K562 (cell line): ENCODE data around the gene ORMDL2. TPM values are rescaled to one million over a fixed set of nuclear protein-coding genes. Genes with fewer than 3 reads are reported as not detected.

Experiments used
- ATAC-seq: fragments of 200-7000 bp; cut with Tn5 transposase; 3 replicates; pipeline ENCODE4 v1.9.1; 2020; ENCODE audit warnings: moderate library complexity
- BruUV-seq: library from RNA; stranded (reverse); fragments of 400-500 nt; replicated peaks from 2 replicates; lab custom pipeline; 2021; lab: Mats Ljungman, UMichigan
- CTCF ChIA-PET: fragments of 300-600 bp; formaldehyde crosslinking; extraction: SDS; loops from one replicate; lab custom pipeline; 2021; ENCODE audit warnings: low intra/inter-chr PET ratio; lab: Yijun Ruan, JAX
- POLR2A ChIA-PET: fragments of 300-600, 350-650 bp; sonication (Branson Sonifier 250); formaldehyde crosslinking; extraction: SDS; loops from one replicate; lab custom pipeline; 2021; ENCODE audit warnings: antibody characterized with exemption, inconsistent platforms; lab: Yijun Ruan, JAX
- DNase-seq, 4 experiments: peaks; one replicate each; pipeline versions ENCODE4 v3.0.0 to v3.0.0-alpha.2; 2011 to 2018; ENCODE audit warnings: low spot score in 3 of 4, mixed read lengths in 3 of 4; ENCODE audit errors: extremely low read depth in 1 of 4
- FAIRE-seq: peaks from 2 replicates; lab custom pipeline; 2011; peaks lifted over from hg19 to GRCh38; lab: Jason Lieb, UNC
- H2AFZ ChIP-seq: 2 replicates; pipeline ENCODE4 v1.6.0; 2011; ENCODE audit warnings: low read depth, low read length, control low read depth, inconsistent platforms
- H3K27ac ChIP-seq: fragments of 200-600 bp; 3 replicates; pipeline ENCODE4 v1.8.0; 2011; ENCODE audit warnings: low read depth, mild to moderate bottlenecking, control low read depth, inconsistent platforms, low read length, moderate library complexity, mixed read lengths; ENCODE audit errors: extremely low read depth
- H3K27me3 ChIP-seq, 2 experiments: fragments of 300-600 bp in 1 of 2; 2 replicates in 1 of 2; 3 replicates in 1 of 2; pipeline versions ENCODE4 v1.6.0 to v1.8.0; 2011; ENCODE audit warnings: inconsistent platforms in 2 of 2, low read length in 2 of 2, mild to moderate bottlenecking in 1 of 2, mixed read lengths in 1 of 2, moderate library complexity in 1 of 2; ENCODE audit not compliant: control insufficient read depth in 2 of 2, insufficient read depth in 2 of 2
- H3K36me3 ChIP-seq: fragments of 300-600 bp; 3 replicates; pipeline ENCODE4 v1.8.0; 2011; ENCODE audit warnings: mild to moderate bottlenecking, low read length, inconsistent platforms; ENCODE audit not compliant: control insufficient read depth, insufficient read depth
- H3K4me1 ChIP-seq, 2 experiments: fragments of 200-600 bp in 1 of 2; replicated peaks in 1 of 2; 2 replicates in 1 of 2; 3 replicates in 1 of 2; pipeline versions ENCODE4 v1.5.1 to v1.8.0; 2011; ENCODE audit warnings: inconsistent platforms in 2 of 2, low read length in 2 of 2, mild to moderate bottlenecking in 1 of 2, mixed read lengths in 1 of 2, moderate library complexity in 1 of 2; ENCODE audit not compliant: control insufficient read depth in 2 of 2, insufficient read depth in 2 of 2
- H3K4me2 ChIP-seq: 2 replicates; pipeline ENCODE4 v1.6.1; 2011; ENCODE audit warnings: low read length, control low read depth, inconsistent platforms, mixed read lengths; ENCODE audit not compliant: insufficient read depth
- H3K4me3 ChIP-seq: fragments of 200-600 bp; sonication (generic), shearing (Covaris generic); 2 replicates; pipeline ENCODE4 v1.5.1; 2016; ENCODE audit warnings: control low read depth, inconsistent platforms
- H3K79me2 ChIP-seq: fragments of 200-600 bp; 3 replicates; pipeline ENCODE4 v1.8.0; 2011; ENCODE audit warnings: low read length, inconsistent platforms; ENCODE audit not compliant: control insufficient read depth, insufficient read depth
- H3K9ac ChIP-seq, 2 experiments: 2 replicates each; pipeline versions ENCODE4 v1.6.0 to v1.6.1; 2011; ENCODE audit warnings: low read depth in 2 of 2, low read length in 2 of 2, control low read depth in 1 of 2, inconsistent platforms in 1 of 2, mild to moderate bottlenecking in 1 of 2, mixed read lengths in 1 of 2; ENCODE audit not compliant: insufficient read depth in 1 of 2
- H3K9me1 ChIP-seq: one replicate; pipeline ENCODE4 v1.6.0; 2011; ENCODE audit warnings: inconsistent platforms, mild to moderate bottlenecking, low read length, moderate library complexity; ENCODE audit not compliant: control insufficient read depth, insufficient read depth
- H3K9me3 ChIP-seq: replicated peaks from 2 replicates; pipeline ENCODE4 v1.5.1; 2011; ENCODE audit warnings: low read depth, low read length, inconsistent platforms; ENCODE audit not compliant: control insufficient read depth, insufficient read depth
- H4K20me1 ChIP-seq: replicated peaks from 2 replicates; pipeline ENCODE4 v1.6.1; 2011; ENCODE audit warnings: low read length, inconsistent platforms, mixed read lengths; ENCODE audit not compliant: control insufficient read depth, insufficient read depth
- ERF ChIP-seq: fragments of 450-650 bp; formaldehyde crosslinking; IDR thresholded peaks from 2 replicates; pipeline ENCODE4 v1.4.0; 2020; ENCODE audit warnings: mild to moderate bottlenecking, mixed read lengths
- ETV6 ChIP-seq, 3 experiments: fragments of 150-350 bp in 1 of 3; sonication (generic) in 1 of 3; formaldehyde crosslinking in 1 of 3; IDR thresholded peaks; 2 replicates each; pipeline versions ENCODE4 v1.6.1 to v1.8.0; 2014 to 2022; ENCODE audit warnings: borderline replicate concordance in 2 of 3, low read depth in 2 of 3, antibody characterized with exemption in 1 of 3, low read length in 1 of 3, mild to moderate bottlenecking in 1 of 3, missing genetic modification reagents in 1 of 3
- HDAC1 ChIP-seq, 2 experiments: fragments of 450-650 bp; IDR thresholded peaks; 2 replicates each; pipeline ENCODE4 v1.6.1; 2016 to 2017; ENCODE audit warnings: inconsistent platforms in 1 of 2, mild to moderate bottlenecking in 1 of 2, moderate library complexity in 1 of 2
- HDAC2 ChIP-seq: fragments of 450-650 bp; IDR thresholded peaks from 2 replicates; pipeline ENCODE4 v1.6.1; 2016; ENCODE audit warnings: mild to moderate bottlenecking
- JUN ChIP-seq, 2 experiments: sonication (generic) in 1 of 2; formaldehyde crosslinking in 1 of 2; IDR thresholded peaks; 2 replicates each; pipeline versions ENCODE4 v1.6.1 to v1.8.0; 2012 to 2022; ENCODE audit warnings: borderline replicate concordance in 2 of 2, mild to moderate bottlenecking in 2 of 2, improper control_type of control experiment in 1 of 2, low read depth in 1 of 2, low read length in 1 of 2, missing genetic modification reagents in 1 of 2
- SRF ChIP-seq, 2 experiments: fragments of 250-450, 450-650 bp in 1 of 2; sonication (Bioruptor Pico) in 1 of 2; sonication (generic) in 1 of 2; formaldehyde crosslinking; IDR thresholded peaks; 2 replicates each; pipeline versions ENCODE4 v1.5.0 to v1.5.1; 2020 to 2022; ENCODE audit warnings: mild to moderate bottlenecking in 1 of 2, missing genetic modification reagents in 1 of 2
- TEAD1 ChIP-seq, 2 experiments: fragments of 450-650 bp in 1 of 2; sonication (generic) in 1 of 2; formaldehyde crosslinking; IDR thresholded peaks; 2 replicates each; pipeline versions ENCODE4 v1.4.0 to v1.8.0; 2020 to 2022; ENCODE audit warnings: mild to moderate bottlenecking in 2 of 2, missing genetic modification reagents in 1 of 2
- TRIM28 ChIP-seq: fragments of 450-650 bp; IDR thresholded peaks from 2 replicates; pipeline ENCODE4 v1.6.1; 2017
- ZBTB7A ChIP-seq: IDR thresholded peaks from 2 replicates; pipeline ENCODE4 v1.6.1; 2011; ENCODE audit warnings: low read depth, mild to moderate bottlenecking, low read length, moderate library complexity, borderline replicate concordance; ENCODE audit not compliant: control insufficient read depth
- ZNF699 ChIP-seq: fragments of 250-450 bp; sonication (Bioruptor Pico); IDR thresholded peaks from 2 replicates; pipeline ENCODE4 v1.8.0; 2021; ENCODE audit warnings: mild to moderate bottlenecking, moderate library complexity; ENCODE audit not compliant: insufficient replicate concordance
- WGBS: fragments of 100-300 bp; shearing (Covaris generic); methylation state at CpG from one replicate; pipeline ENCODE4 v1.1.6; 2016; ENCODE audit warnings: low coverage, mixed read lengths; ENCODE audit not compliant: insufficient coverage; ENCODE audit errors: missing lambda C conversion rate; 5-methylcytosine and 5-hydroxymethylcytosine counted together
- in situ Hi-C: fragments of 300-500 bp; cut with MboI; formaldehyde crosslinking; loops from 4 replicates; pipeline ENCODE4 v1.15.0; 2018; ENCODE audit warnings: inconsistent platforms, mixed read lengths
- intact Hi-C: fragments of 100-400 bp; cut with micrococcal nuclease; formaldehyde crosslinking; loops from 2 replicates; pipeline ENCODE4 v1.14.2; 2022
- polyA plus RNA-seq, 8 experiments: library from polyadenylated mRNA; depleted of rRNA in 4 of 8; stranded (reverse) in 5 of 8; unstranded in 3 of 8; fragments of >200 nt; fragmentation: Nextera tagmentation in 2 of 8; fragmentation: Illumina TruSeq in 1 of 8; extraction: Ambion mirVana in 2 of 8; extraction: Trizol in 1 of 8; gene quantifications; 2 replicates each; pipeline versions ENCODE4 v1.2.1 to v1.2.3, GENCODE V29; 2011 to 2014; ENCODE audit warnings: inconsistent platforms in 1 of 8, missing spikeins in 1 of 8
- total RNA-seq, 7 experiments: library from RNA; depleted of rRNA in 6 of 7; stranded (reverse); fragments of >200 nt in 6 of 7; fragmentation: Illumina TruSeq in 2 of 7; extraction: Trizol in 2 of 7; gene quantifications; 2 replicates each; pipeline versions ENCODE4 v1.2.1 to v1.2.3, GENCODE V29; 2011 to 2021; ENCODE audit warnings: low replicate concordance in 1 of 7
- TF ChIP-seq, protein P1 (sequence below): sonication (generic); formaldehyde crosslinking; IDR thresholded peaks from 2 replicates; pipeline ENCODE4 v1.8.0; 2022; ENCODE audit warnings: mild to moderate bottlenecking, missing genetic modification reagents
- TF ChIP-seq, protein P2 (sequence below), 2 experiments: fragments of 450-650 bp; IDR thresholded peaks; 2 replicates each; pipeline ENCODE4 v1.6.1; 2016

Gene ORMDL2
- total and polyA plus RNA-seq, 9 of the 15 experiments (the other 6 are each of a cell fraction or from before 2014, with no cell fraction given): 9.9 to 113 (median 34.4) TPM

DNA sequence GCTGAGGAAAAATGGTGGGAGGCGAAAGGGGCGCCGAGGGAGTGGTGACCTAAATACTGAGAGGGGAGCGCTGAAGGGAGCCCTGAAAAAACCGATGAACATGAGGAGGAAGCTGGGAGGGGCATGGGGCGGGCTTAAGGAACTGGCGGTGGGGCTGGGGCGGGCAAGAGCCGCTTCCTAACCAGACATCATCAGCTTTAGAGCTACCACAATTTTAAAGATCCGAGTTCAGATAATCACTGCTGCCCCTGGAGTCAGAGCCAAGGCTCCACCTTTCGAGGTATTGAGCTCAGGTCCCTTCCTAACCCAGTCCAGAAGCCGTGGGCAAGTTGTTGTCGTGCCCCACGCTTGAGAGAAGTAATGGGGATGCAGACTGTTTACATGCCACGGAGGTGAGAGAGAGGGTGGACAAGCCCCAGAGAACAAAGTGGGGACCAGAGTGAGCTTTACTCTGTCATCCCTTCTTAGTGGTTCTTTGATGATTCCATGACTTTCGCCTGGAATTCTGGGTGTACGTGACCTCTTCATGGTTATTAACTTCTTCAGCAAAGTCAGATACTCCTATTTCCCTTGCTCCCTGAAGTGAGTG, 393 bp downstream of the ORMDL2 start:
- ChIA-PET CTCF (no interaction called here), POLR2A (interaction anchor here (0.6 to 5.5 kb wide), 21 partner anchors 8 to 1537 kb away, joined by 3 to 64 read pairs (median 4); partner anchors contain the start of genes DNAJC14, PYM1, RAB5B and SUOX)
- H3K9ac ChIP-seq: peak overlapping the region; percentile 75 to 92
- H2AFZ ChIP-seq: peak overlapping the region; percentile 88
- intact Hi-C loops: no loop called here
- H3K79me2 ChIP-seq: peaks cover 67% of the 10 kb centered on the region
- in situ Hi-C loops: loop anchor here (10.0 kb wide), 1 partner anchor 207 kb away; the partner anchor contains the start of gene IKZF4
- BruUV-seq: TSS peak; percentile 64
- H3K27ac ChIP-seq: peak overlapping the region; percentile 47
- H3K4me1 ChIP-seq: peaks cover 3 to 6% of the 10 kb centered on the region in 2 experiments; a peak in 3 of 5 replicates
- H4K20me1 ChIP-seq: 0 out of 2 replicates have a peak, but pooled peaks cover 5% of the 10 kb centered on the region
- peak in 3 of 4 experiments; percentile 73 to 76 (median 75) for DNase-seq
- H3K4me3 ChIP-seq: peak overlapping the region; percentile 65
- H3K27me3 ChIP-seq: no peaks in the 10 kb centered on the region
- FAIRE-seq: no peak
- no peaks in the 10 kb centered on the region for H3K9me3 ChIP-seq
- 2% methylated on average over 14 of the region's 17 CpGs for WGBS
- ATAC-seq: peak; percentile 64
- H3K4me2 ChIP-seq: peak overlapping the region; percentile 93
- H3K9me1 ChIP-seq: no peaks in the 10 kb centered on the region
- H3K36me3 ChIP-seq: peaks cover 71% of the 10 kb centered on the region
- TF ChIP-seq, protein P1, sequence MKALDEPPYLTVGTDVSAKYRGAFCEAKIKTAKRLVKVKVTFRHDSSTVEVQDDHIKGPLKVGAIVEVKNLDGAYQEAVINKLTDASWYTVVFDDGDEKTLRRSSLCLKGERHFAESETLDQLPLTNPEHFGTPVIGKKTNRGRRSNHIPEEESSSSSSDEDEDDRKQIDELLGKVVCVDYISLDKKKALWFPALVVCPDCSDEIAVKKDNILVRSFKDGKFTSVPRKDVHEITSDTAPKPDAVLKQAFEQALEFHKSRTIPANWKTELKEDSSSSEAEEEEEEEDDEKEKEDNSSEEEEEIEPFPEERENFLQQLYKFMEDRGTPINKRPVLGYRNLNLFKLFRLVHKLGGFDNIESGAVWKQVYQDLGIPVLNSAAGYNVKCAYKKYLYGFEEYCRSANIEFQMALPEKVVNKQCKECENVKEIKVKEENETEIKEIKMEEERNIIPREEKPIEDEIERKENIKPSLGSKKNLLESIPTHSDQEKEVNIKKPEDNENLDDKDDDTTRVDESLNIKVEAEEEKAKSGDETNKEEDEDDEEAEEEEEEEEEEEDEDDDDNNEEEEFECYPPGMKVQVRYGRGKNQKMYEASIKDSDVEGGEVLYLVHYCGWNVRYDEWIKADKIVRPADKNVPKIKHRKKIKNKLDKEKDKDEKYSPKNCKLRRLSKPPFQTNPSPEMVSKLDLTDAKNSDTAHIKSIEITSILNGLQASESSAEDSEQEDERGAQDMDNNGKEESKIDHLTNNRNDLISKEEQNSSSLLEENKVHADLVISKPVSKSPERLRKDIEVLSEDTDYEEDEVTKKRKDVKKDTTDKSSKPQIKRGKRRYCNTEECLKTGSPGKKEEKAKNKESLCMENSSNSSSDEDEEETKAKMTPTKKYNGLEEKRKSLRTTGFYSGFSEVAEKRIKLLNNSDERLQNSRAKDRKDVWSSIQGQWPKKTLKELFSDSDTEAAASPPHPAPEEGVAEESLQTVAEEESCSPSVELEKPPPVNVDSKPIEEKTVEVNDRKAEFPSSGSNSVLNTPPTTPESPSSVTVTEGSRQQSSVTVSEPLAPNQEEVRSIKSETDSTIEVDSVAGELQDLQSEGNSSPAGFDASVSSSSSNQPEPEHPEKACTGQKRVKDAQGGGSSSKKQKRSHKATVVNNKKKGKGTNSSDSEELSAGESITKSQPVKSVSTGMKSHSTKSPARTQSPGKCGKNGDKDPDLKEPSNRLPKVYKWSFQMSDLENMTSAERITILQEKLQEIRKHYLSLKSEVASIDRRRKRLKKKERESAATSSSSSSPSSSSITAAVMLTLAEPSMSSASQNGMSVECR: 0 out of 2 replicates have a peak, but pooled peaks have one; percentile 18
- TF ChIP-seq TEAD1 (CRISPR knock-in tag; IDR thresholded peaks at IDR 0.05) (peak in 1 of 2 experiments; percentile 35; a peak in 1 of 4 replicates), HDAC2 (0 out of 2 replicates have a peak, but pooled peaks have one; percentile 77), ZBTB7A (0 out of 2 replicates have a peak, but pooled peaks have one; percentile 1), JUN (IDR thresholded peaks at IDR 0.05; ENCODE audit: borderline replicate concordance, low read depth, low read length) (0 out of 2 replicates have a peak, but pooled peaks have one; percentile 5), JUN (CRISPR knock-in tag; IDR thresholded peaks at IDR 0.05; ENCODE audit: borderline replicate concordance) (no peak), ZNF699 (CRISPR knock-in tag) (no peak), HDAC1 (IDR thresholded peaks at IDR 0.05) (peak in 1 of 2 experiments; percentile 97; a peak in 2 of 4 replicates), ERF (CRISPR knock-in tag) (0 out of 2 replicates have a peak, but pooled peaks have one; percentile 37), SRF (CRISPR knock-in tag; IDR thresholded peaks at IDR 0.05) (0 out of 4 replicates have a peak, but pooled peaks of 1 of the 2 experiments have one; percentile 39), ETV6 (IDR thresholded peaks at IDR 0.05; ENCODE audit: borderline replicate concordance in 1 of 2, low read depth in 2 of 2, low read length in 1 of 2) (0 out of 4 replicates have a peak, but pooled peaks of 1 of the 2 experiments have one; percentile 13), ETV6 (CRISPR knock-in tag; IDR thresholded peaks at IDR 0.05; ENCODE audit: borderline replicate concordance) (no peak), TRIM28 (no peak)
- TF ChIP-seq, protein P2, sequence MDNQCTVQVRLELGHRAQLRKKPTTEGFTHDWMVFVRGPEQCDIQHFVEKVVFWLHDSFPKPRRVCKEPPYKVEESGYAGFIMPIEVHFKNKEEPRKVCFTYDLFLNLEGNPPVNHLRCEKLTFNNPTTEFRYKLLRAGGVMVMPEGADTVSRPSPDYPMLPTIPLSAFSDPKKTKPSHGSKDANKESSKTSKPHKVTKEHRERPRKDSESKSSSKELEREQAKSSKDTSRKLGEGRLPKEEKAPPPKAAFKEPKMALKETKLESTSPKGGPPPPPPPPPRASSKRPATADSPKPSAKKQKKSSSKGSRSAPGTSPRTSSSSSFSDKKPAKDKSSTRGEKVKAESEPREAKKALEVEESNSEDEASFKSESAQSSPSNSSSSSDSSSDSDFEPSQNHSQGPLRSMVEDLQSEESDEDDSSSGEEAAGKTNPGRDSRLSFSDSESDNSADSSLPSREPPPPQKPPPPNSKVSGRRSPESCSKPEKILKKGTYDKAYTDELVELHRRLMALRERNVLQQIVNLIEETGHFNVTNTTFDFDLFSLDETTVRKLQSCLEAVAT (IDR thresholded peaks at IDR 0.05): peak in 1 of 2 experiments; percentile 23; a peak in 1 of 4 replicates
